WERI-Rb-1 (cell line): ENCODE measurements around the gene ELAC1.
A peak's percentile ranks its signal among the peaks of the same experiment; 100 is the strongest.

Experiments used
- DNase-seq: peaks from one replicate; pipeline ENCODE4 v3.0.0-alpha.2; 2020
- H3K27ac ChIP-seq: fragments of 250-450 bp; sonication (Bioruptor Pico); 2 replicates; pipeline ENCODE4 v1.5.1; 2020; ENCODE audit warnings: mild to moderate bottlenecking, moderate library complexity
- H3K27me3 ChIP-seq: fragments of 250-450 bp; sonication (Bioruptor Pico); 2 replicates; pipeline ENCODE4 v1.5.1; 2021; ENCODE audit warnings: mild to moderate bottlenecking, low read depth, moderate library complexity; ENCODE audit not compliant: insufficient read depth, severe bottlenecking
- H3K36me3 ChIP-seq: fragments of 250-450 bp; sonication (Bioruptor Pico); 2 replicates; pipeline ENCODE4 v1.5.1; 2020; ENCODE audit warnings: mild to moderate bottlenecking, moderate library complexity
- H3K4me3 ChIP-seq: 2 replicates; pipeline ENCODE4 v1.5.1; 2011; ENCODE audit warnings: low read depth, mild to moderate bottlenecking, control low read depth, low read length
- H3K9me3 ChIP-seq: fragments of 250-450 bp; sonication (Bioruptor Pico); 2 replicates; pipeline ENCODE4 v1.5.1; 2021; ENCODE audit warnings: mild to moderate bottlenecking, moderate library complexity; ENCODE audit not compliant: severe bottlenecking
- CTCF ChIP-seq: IDR thresholded peaks from 2 replicates; pipeline ENCODE4 v1.5.1; 2011; ENCODE audit warnings: low read depth, mild to moderate bottlenecking, control low read depth, inconsistent platforms, low read length

ELAC1 gene, protein sequence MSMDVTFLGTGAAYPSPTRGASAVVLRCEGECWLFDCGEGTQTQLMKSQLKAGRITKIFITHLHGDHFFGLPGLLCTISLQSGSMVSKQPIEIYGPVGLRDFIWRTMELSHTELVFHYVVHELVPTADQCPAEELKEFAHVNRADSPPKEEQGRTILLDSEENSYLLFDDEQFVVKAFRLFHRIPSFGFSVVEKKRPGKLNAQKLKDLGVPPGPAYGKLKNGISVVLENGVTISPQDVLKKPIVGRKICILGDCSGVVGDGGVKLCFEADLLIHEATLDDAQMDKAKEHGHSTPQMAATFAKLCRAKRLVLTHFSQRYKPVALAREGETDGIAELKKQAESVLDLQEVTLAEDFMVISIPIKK

GRCh38 chr18:50967714-50968661 is at the start of gene ELAC1:
Gene ELAC1 (plus strand): TSS chr18:50968040. CDS start chr18:50974405, 6,365 bp downstream.
- DNase-seq, result peak; percentile 86
- H3K4me3 ChIP-seq, result peak within 1 kb of the TSS; percentile 95
- peaks cover 3% of the 10 kb centered on the region for H3K9me3 ChIP-seq
- no peak for TF ChIP-seq CTCF
- peaks cover 4% of the 10 kb centered on the region; the same call in 1 of the 2 replicates for H3K36me3 ChIP-seq
- H3K27ac ChIP-seq, result peak within 1 kb of the TSS; percentile 94
- no peaks in the 10 kb centered on the region for H3K27me3 ChIP-seq

DNA sequence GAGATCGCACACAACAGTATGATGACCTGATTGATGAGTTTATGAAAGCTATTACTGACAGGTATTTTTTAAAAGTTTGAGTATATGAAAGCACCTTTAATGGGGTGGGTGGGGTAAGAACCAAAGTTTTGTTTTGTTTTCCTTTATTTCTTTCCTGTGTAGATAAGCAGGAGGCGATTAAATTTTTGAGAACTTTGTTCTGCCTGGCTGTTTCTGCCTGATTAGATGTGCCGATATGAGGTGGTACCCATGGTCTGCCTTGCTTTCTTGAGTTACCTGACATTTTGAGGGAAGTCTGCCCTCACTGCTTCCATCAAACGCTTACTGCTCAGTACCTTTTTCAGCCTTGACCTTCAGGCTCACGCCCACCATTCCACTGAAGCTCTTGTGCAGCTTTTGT is 49.7 kb upstream of the ELAC1 start:
- Histone ChIP-seq H3K27me3 (no peaks in the 10 kb centered on the region), H3K27ac (no peak overlapping the region), H3K9me3 (no peaks in the 10 kb centered on the region), H3K4me3 (no peak overlapping the region), H3K36me3 (peaks cover 61% of the 10 kb centered on the region)
- DNase-seq, result no peak
- no peak for TF ChIP-seq CTCF

- Histone ChIP-seq H3K4me3 (no peak overlapping the region), H3K27ac (no peak overlapping the region), H3K27me3 (no peaks in the 10 kb centered on the region), H3K36me3 (peaks cover 68% of the 10 kb centered on the region), H3K9me3 (peaks cover 7% of the 10 kb centered on the region)
- no peak for DNase-seq
- TF ChIP-seq CTCF, result no peak
Measured at GRCh38 chr18:50924372-50924771, 43.5 kb upstream of the ELAC1 start.

- Histone ChIP-seq H3K27me3 (no peaks in the 10 kb centered on the region), H3K36me3 (peaks cover 51% of the 10 kb centered on the region)
- DNase-seq, result no peak
Measured at GRCh38 chr18:50926521-50926920, 41.3 kb upstream of the ELAC1 start.

GRCh38 chr18:50928551-50928950 is 39.3 kb upstream of the ELAC1 start:
- no peak for DNase-seq
- Histone ChIP-seq H3K36me3 (peaks cover 40% of the 10 kb centered on the region), H3K27ac (no peak overlapping the region), H3K4me3 (no peak overlapping the region), H3K9me3 (peaks cover 7% of the 10 kb centered on the region), H3K27me3 (no peaks in the 10 kb centered on the region)
- TF ChIP-seq CTCF, result no peak

More at GRCh38 chr18:50926521-50926920, 41.3 kb upstream of the ELAC1 start:
- Histone ChIP-seq H3K27ac (no peak overlapping the region), H3K4me3 (no peak overlapping the region), H3K9me3 (peaks cover 7% of the 10 kb centered on the region)
- no peak for TF ChIP-seq CTCF
